ENCODE data around the gene DTD1.

DNA sequence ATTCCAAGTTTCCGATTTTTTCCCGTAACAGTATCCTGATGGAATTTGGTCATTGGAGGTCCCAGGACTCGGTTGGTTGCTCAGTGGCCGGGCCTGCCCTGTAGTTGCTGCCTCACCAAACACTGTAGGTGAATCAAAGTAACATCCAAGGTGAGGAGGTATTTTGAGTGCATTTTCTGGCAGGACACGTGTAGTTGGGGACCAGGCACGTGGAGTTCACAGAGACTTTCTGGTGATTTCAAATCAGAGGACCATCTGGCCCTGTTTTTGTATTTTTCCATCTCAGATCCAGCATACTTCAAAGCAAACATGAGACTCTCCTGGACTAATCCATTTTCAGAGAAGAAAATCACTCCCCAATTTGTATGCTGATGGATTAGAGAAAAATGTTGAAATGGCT lies 9.9 kb upstream of the DTD1 start:
- TF ChIP-seq, protein P1, sequence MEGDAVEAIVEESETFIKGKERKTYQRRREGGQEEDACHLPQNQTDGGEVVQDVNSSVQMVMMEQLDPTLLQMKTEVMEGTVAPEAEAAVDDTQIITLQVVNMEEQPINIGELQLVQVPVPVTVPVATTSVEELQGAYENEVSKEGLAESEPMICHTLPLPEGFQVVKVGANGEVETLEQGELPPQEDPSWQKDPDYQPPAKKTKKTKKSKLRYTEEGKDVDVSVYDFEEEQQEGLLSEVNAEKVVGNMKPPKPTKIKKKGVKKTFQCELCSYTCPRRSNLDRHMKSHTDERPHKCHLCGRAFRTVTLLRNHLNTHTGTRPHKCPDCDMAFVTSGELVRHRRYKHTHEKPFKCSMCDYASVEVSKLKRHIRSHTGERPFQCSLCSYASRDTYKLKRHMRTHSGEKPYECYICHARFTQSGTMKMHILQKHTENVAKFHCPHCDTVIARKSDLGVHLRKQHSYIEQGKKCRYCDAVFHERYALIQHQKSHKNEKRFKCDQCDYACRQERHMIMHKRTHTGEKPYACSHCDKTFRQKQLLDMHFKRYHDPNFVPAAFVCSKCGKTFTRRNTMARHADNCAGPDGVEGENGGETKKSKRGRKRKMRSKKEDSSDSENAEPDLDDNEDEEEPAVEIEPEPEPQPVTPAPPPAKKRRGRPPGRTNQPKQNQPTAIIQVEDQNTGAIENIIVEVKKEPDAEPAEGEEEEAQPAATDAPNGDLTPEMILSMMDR (IDR thresholded peaks at IDR 0.05; ENCODE audit: insufficient read depth, low read depth, low read length): no peak
- TF ChIP-seq EZH2 (IDR thresholded peaks at IDR 0.05; ENCODE audit: insufficient read depth, low read length): no peak

Data from astrocyte (in vitro differentiated cells and primary cell).